Cardiac ventricle fibroblast (primary cell): ENCODE measurements around the gene EIF3B. TPM values are rescaled to one million over a fixed set of nuclear protein-coding genes. Genes with fewer than 3 reads are reported as not detected.

Source experiments
- total RNA-seq: library from RNA; depleted of rRNA; stranded (reverse); fragments of >200 nt; gene quantifications from 2 replicates; pipeline ENCODE4 v1.2.3, GENCODE V29; 2015

The EIF3B gene
- 129 and 133 TPM in 2 replicates for total RNA-seq

DNA sequence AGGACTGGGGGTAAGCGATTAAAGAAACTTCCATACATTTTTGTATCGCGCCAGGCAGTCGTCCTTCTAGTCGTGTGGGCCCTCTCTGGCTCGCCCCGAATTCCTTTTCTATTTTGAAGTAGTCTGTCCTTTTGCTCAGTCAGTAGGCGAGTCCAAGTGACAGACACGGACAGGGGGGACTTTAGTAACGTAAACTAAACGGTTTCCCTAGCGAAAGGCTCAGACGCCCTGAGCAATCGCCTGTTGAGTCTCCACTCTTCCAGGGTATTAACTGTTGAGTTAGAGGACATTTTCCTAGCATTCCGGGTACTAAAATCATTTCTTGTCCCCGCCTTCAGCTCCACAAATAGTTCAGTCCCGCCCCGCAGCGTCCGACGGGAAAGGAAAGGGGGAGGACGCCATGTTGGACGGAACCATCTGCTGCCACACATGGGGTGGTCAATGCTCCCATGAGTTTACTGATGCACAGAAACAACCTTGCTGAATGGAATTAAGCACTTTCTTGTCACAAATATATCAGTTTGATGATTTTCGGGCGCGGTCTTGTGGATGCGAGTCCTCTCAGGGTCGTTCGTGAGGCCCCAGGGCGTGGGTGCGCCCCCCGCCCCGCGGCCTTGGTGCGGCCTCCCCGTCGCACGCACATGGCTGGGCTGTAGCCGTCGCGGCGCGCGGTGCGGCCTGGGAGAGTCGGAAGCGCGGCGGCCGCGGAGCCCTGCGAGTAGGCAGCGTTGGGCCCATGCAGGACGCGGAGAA, at the start of gene EIF3B:
TSS of gene EIF3B (plus strand) at position 642 of the 753 bp plus-strand sequence. CDS start at position 737, 95 bp downstream.

GRCh38 chr7:2314209-2314955, 40.2 kb upstream of the EIF3B start, which contains the start of gene SNX8:
Gene SNX8 (minus strand): TSS chr7:2314441. CDS start chr7:2314421, 20 bp downstream.

GRCh38 chr7:2403014-2403717, 48.5 kb downstream of the EIF3B start, which contains the start of gene CHST12:
Gene CHST12 (plus strand): TSS chr7:2403611. CDS start chr7:2432640, 29,029 bp downstream.

Other genes with a start within 250 kb of the EIF3B start
- 23.8 and 37.1 TPM in 2 replicates for gene MAD1L1, start 121.9 kb upstream of the EIF3B start, total RNA-seq
- 16.0 and 16.3 TPM in 2 replicates for gene MRM2, start 112.6 kb upstream of the EIF3B start, total RNA-seq
- gene NUDT1, start 112.6 kb upstream of the EIF3B start, total RNA-seq = 17.8 and 25.2 TPM in 2 replicates
- gene SNX8, start 40.4 kb upstream of the EIF3B start, total RNA-seq = 14.3 and 32.2 TPM in 2 replicates
- 14.7 and 21.4 TPM in 2 replicates for gene CHST12, start 48.8 kb downstream of the EIF3B start, total RNA-seq
- gene GRIFIN, start 121.6 kb downstream of the EIF3B start, total RNA-seq = not detected in 2 replicates
- 2.7 and 3.0 TPM in 2 replicates for gene LFNG, start 164.9 kb downstream of the EIF3B start, total RNA-seq
- gene BRAT1, start 200.7 kb downstream of the EIF3B start, total RNA-seq = 37.9 and 43.6 TPM in 2 replicates
- gene IQCE, start 204.2 kb downstream of the EIF3B start, total RNA-seq = 8.7 and 10.3 TPM in 2 replicates